ENCODE results near the gene MARCHF3.

Gene MARCHF3

DNA sequence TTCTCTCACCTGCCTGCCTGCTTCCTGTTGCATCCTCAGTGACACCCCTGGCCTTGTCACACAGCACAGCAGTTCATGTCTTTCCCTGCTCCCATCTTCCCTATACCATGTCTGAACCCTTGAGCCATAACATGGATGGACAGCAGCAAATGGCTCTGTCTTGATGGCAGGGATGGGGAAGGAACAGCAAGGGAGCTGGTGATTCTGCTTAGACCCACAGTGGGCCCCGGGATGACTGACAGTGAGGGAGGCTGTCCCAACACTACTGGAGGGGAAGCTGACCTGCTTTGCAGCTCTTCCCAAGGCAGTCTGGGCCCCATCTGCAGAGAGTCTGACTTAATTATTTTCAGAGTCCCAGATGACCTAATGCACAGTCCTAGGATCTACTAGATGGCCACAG lies 48.2 kb downstream of the MARCHF3 start:
- no peak for DNase-seq

- no peak for DNase-seq
These were observed 48.7 kb downstream of the MARCHF3 start for GRCh38 chr5:126981701-126982100.

- DNase-seq = no peak
These were observed 49.1 kb downstream of the MARCHF3 start for GRCh38 chr5:126981222-126981621.

GRCh38 chr5:126978258-126978657 lies 52.1 kb downstream of the MARCHF3 start:
- no peak for DNase-seq

GRCh38 chr5:126976520-126977172 lies 53.7 kb downstream of the MARCHF3 start:
- no peak for DNase-seq

DNA sequence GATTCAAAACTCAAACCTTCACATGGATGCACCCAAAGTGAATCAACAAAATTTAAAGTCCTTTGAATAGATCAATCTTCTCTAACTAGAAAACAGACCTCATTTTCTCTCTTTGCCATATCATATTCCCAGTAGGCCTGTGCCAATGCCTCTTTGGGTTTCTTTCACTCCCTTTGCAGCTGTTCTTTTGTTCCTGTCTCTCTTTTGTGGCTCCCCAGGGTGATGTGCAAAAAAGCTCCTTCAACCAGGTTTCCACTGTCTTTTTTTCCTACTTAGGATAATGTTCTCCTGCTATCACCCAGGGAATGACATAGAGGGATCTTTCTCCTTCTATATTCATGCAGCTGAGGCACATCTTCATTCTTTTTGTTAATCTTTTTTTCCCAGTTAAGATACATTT lies 54.6 kb downstream of the MARCHF3 start:
- no peak for DNase-seq

DNA sequence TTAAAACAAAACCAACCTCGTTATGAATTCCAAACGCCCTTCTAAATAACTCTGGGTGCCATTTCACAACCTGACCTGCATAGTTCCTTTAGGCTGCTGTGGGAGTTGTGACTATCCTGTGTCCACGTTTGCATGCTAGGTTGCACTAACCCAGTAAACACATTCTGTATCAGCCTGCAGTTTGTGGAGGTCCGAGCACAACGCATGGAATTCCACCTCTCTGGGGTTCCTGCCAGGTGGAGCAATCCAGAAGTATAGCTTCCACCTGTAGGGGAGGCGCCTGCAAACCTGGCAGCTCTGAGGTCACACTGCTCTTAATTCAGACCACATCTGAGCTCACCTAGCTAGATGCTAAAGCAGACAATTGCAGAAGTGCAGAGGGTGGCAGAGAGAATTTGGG lies 57.2 kb downstream of the MARCHF3 start:
- DNase-seq = no peak

DNA sequence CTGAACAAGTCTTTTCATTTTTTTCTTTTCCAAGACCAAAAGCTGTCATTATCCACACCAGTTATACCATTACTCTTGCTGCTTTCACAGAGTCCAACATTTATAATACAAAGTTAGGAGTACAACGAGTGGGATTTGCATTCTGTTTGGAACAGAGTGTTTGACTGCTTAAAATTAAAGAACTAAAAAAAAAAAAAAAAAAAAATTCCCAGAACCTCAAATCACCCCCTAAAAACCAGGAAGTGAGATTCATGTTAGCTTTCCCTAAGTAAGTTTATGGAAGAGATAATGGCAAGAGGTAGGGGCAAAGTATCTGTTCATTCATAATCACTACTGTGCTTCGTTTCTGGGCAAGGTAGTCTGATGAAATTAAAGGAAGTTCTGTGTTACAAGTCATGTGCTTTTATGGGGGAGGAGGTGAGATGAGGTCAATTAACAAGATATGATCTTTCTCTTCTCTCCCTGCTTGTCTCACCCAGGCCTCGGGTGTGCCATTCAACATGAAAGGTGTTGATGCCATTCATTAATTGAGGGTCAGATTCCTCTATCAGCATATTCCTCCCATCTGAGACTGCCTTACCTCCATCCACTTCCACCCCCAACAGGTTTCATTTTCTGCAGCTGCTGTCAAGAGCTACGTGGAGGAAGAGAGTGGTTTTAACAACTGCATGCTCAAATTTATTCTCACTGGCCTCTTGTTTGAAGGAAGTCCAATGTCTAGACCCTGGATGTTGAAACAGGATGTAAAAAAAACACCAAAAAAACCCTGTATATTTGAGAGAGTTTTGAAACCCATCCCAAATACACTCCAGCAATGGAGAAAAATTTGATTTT lies 58.1 kb downstream of the MARCHF3 start:
- peak; percentile 44 for DNase-seq

- DNase-seq = no peak
These were observed 58.8 kb downstream of the MARCHF3 start for GRCh38 chr5:126971455-126972031.

DNA sequence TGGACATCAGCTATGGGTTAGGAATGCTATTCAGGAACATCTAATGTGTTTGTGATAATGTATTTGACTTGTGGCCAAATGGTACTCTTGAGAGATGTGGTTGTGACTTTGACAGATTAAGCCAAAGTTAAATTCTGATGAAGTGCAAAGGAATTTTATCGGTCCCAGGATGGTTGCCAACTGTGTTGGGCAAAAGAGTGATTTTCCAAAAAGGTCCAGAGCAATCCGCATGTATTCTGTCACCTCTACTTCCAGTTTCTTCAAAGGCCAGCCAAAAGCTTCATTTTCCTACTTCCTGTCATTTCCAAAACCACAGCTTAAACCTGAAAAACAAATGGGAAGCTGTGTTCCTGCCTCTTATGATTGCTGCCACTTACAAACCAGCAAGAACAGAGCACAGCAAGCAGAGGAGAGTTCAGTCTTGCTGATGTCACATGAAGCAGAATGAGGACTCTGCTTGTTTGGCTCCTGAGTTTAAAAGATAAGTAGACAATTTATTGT lies 59.8 kb downstream of the MARCHF3 start:
- DNase-seq = no peak

DNA sequence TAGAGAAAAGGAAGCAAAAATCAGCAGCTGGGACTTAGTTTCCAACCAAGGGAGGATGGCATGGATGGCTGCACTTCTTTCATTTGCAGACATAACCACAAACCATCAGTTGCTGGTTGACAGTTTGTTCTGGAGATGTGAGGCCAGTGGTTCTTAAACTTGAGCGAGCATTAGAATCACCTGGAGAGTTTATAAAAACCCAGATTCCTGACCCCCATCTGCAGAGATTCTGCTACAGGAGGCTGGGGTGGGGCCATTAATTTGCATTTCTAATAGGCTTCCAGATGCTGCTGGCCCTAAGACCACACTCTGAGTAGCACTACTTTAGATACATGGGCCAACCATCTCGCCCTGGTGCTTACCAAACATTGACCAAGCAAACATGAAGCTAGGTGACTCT lies 60.8 kb downstream of the MARCHF3 start:
- no peak for DNase-seq

DNA sequence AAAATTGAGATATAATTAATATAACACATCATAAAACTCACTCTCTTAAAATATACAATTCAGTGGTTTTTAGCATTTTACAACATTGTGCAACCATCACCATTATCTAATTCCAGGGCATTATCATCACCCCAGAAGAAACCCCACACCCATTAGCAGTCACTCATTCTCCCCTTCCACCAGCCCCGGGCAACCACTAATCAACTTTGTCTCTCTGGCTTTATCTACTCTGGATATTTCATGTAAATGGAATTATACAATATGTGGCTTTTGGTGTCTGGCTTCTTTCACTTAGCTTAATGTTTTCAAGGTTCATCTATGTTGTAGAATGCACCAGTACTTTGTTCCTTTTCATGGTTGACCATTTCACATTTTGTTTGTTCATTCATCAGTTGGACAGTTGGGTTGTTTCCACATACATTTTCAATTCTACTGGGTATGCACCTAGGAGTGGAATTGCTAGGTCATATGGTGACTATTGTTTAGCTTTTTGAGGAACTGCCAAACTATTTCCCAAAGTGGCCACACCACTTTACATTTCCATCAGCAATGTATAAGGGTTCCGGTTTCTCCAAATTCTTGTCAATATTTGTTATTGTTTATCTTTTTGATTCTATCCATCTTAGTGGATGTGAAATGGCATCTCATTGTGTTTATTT lies 62.4 kb downstream of the MARCHF3 start:
- no peak for DNase-seq

DNA sequence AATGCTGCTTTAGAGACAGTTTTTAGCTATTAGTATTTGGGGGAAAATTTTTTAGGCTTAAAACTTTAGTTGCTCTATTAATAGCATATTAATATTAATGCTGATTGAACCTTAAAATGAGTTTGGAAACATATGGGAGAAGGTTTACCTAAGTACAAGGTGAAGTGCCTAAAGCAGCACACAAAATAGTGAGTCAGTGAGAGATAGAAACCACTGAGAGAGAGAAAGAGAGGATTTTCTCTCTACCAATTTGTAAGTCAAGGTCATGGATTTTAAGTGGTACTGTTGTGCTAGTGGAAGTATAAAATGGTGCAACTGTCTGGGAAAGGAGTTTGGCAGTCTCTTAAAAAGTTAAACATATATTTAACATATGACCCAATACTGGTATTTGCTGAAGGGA lies 64.9 kb downstream of the MARCHF3 start:
- no peak for DNase-seq

DNA sequence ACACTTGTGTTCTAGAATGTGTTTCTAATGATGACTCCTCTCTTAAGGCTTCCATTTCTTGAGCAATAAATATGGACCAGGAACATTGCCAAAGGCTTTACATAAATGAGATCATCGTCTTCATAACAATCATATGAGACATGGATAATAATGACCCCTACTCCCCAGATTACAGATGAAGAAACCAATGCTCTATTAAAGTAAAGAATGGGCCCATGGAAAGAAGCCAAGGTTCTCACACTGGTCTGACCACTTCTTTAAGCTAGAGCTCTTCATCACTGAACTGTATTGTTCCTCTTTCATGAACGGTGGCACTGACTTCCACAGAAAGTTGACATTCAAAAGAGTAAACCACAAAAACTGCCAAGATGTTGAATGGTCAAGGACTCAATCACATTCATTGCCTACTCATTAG lies 65.3 kb downstream of the MARCHF3 start:
- no peak for DNase-seq

GRCh38 chr5:126963822-126964375 lies 66.5 kb downstream of the MARCHF3 start:
- DNase-seq = no peak

DNA sequence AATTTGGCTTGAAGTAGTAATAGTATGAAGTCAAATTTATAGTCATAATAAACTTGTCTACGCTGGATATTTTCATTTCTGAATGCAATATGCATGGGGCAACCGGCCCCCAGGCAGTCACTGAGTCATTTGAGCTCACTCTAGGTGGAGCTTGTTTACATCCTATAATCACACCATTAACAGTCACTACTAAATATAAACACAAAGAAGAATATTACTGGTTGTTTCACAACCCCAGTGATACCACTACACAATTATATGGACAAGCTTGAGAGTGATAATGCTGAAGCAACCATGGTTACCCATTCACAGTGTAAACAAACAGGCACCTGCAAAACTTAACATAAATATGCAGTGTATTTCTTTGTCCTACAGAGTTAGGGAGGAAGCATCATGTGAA lies 68.7 kb downstream of the MARCHF3 start:
- no peak for DNase-seq

DNA sequence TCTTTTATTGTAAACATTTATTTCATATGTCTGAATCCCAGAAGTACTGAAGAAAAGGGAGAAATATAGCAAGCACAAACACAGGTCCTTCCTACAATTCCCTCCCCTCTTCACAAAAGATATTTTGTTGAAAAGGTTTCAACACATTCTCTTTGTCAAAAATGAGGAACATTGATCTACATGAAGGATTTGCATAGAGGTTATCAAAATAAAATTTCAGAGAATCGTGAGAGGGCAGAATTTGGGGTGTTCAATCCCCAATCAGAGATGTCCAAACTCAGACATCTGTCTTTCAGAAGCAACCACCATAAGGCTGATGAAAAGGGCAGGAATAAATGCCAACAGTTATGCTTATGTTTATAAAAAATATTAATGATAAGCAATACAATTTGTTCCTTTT lies 69.2 kb downstream of the MARCHF3 start:
- no peak for DNase-seq

- DNase-seq = no peak
These were observed 71.2 kb downstream of the MARCHF3 start for GRCh38 chr5:126959188-126959587.

GRCh38 chr5:126956991-126957390 lies 73.4 kb downstream of the MARCHF3 start:
- DNase-seq = no peak

DNA sequence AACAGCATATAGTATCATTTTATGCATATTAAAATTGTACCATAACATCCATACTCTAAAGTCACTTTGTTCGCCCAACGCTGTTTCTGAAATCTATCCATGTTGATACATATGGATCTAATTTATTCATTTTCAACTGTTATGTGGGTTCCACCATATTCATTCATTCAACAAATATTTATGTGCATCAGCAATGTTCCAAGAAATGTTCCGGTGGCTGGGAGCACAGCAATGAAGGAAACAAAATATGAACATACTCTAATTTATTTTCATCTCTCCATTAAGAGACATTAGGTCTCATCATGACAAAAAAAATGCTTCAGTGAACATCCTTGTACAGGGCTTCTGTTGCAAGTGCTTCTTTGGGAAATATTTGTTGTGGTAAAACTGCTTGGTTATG lies 75.4 kb downstream of the MARCHF3 start:
- DNase-seq = no peak

- no peak for DNase-seq
These were observed 76.7 kb downstream of the MARCHF3 start for GRCh38 chr5:126953640-126954039.

DNA sequence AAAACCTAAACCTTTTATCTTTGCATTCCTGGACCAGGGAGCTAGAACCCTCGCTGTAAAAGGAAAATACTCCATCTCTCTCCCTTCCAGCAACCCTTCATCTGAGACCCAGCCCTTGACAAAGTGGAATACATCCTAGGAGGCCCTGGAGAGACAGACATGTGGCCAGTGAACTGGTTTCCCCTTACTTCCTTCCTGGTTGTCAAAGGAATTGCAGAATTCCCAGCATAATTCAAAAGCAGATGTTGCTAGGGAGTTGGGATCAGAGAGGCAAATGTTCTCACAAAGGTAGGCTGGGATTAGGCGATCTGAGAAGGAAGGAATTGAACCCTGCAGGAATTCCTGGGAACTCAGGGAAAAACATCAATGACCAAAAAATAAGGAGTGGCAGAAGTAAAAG lies 80.9 kb downstream of the MARCHF3 start:
- no peak for DNase-seq

- DNase-seq = no peak
These were observed 81.9 kb downstream of the MARCHF3 start for GRCh38 chr5:126948453-126948852.

Data from CD4-positive, alpha-beta T cell treated with Interleukin-12 subunit alpha and Interleukin-12 subunit beta, for 1 hour (primary cell).